IMR-90 (cell line): ENCODE results near the gene CCER1. TPM values are rescaled to one million over a fixed set of nuclear protein-coding genes. Genes with fewer than 3 reads are reported as not detected.

Experiments
- ATAC-seq: fragments of 200-7000 bp; cut with Tn5 transposase; 2 replicates; pipeline ENCODE4 v1.9.1; 2020; ENCODE audit warnings: low read depth, mild to moderate bottlenecking, moderate library complexity
- BruUV-seq: library from RNA; stranded (reverse); fragments of 400-500 nt; replicated peaks from 2 replicates; lab custom pipeline; 2021; lab: Mats Ljungman, UMichigan
- CTCF ChIA-PET: fragments of 300-600 bp; formaldehyde crosslinking; extraction: SDS; loops from one replicate; lab custom pipeline; 2021; ENCODE audit warnings: antibody characterized with exemption; lab: Yijun Ruan, JAX
- POLR2A ChIA-PET: fragments of 300-600 bp; sonication (Branson Sonifier 250); formaldehyde crosslinking; loops from one replicate; lab custom pipeline; 2022; ENCODE audit warnings: antibody characterized with exemption; ENCODE audit not compliant: unreplicated experiment; lab: Charles Lee
- DNase-seq: peaks from one replicate; pipeline ENCODE4 v3.0.0; 2013
- H2AFZ ChIP-seq: replicated peaks from 2 replicates; pipeline ENCODE3; 2013; ENCODE audit warnings: low read length, mild to moderate bottlenecking; ENCODE audit not compliant: poor library complexity
- H2AK5ac ChIP-seq: 2 replicates; pipeline ENCODE4 v1.6.1; 2013; ENCODE audit warnings: low read depth, low read length, inconsistent platforms
- H2AK9ac ChIP-seq: replicated peaks from 2 replicates; pipeline ENCODE3; 2013; ENCODE audit warnings: mild to moderate bottlenecking, low read depth, low read length, moderate library complexity; ENCODE audit not compliant: poor library complexity
- H2BK120ac ChIP-seq: 2 replicates; pipeline ENCODE4 v1.6.1; 2013; ENCODE audit warnings: low read depth, low read length, inconsistent platforms
- H2BK15ac ChIP-seq: 3 replicates; pipeline ENCODE4 v1.6.1; 2013; ENCODE audit warnings: low read depth, low read length, inconsistent platforms
- H2BK20ac ChIP-seq: 2 replicates; pipeline ENCODE4 v1.6.1; 2013; ENCODE audit warnings: low read depth, mild to moderate bottlenecking, inconsistent platforms, low read length, moderate library complexity
- H2BK5ac ChIP-seq: 2 replicates; pipeline ENCODE4 v1.6.1; 2013; ENCODE audit warnings: mild to moderate bottlenecking, low read depth, low read length, inconsistent platforms; ENCODE audit not compliant: poor library complexity, severe bottlenecking
- H3K14ac ChIP-seq: replicated peaks from 2 replicates; pipeline ENCODE4 v1.6.1; 2013; ENCODE audit warnings: low read depth, low read length, inconsistent platforms
- H3K18ac ChIP-seq: 2 replicates; pipeline ENCODE4 v1.6.1; 2013; ENCODE audit warnings: low read depth, low read length, control low read depth
- H3K23ac ChIP-seq: 2 replicates; pipeline ENCODE4 v1.6.1; 2013; ENCODE audit warnings: low read depth, low read length, inconsistent platforms
- H3K27ac ChIP-seq: 2 replicates; pipeline ENCODE4 v1.5.1; 2013; ENCODE audit warnings: mild to moderate bottlenecking, control low read depth, low read length; ENCODE audit not compliant: insufficient read depth
- H3K27me3 ChIP-seq: 2 replicates; pipeline ENCODE4 v1.6.1; 2013; ENCODE audit warnings: low read length; ENCODE audit not compliant: control insufficient read depth, insufficient read depth
- H3K36me3 ChIP-seq: 2 replicates; pipeline ENCODE4 v1.6.1; 2013; ENCODE audit warnings: low read length, mixed read lengths; ENCODE audit not compliant: control insufficient read depth, insufficient read depth
- H3K4ac ChIP-seq: 2 replicates; pipeline ENCODE4 v1.6.1; 2013; ENCODE audit warnings: low read depth, low read length, inconsistent platforms
- H3K4me1 ChIP-seq: 2 replicates; pipeline ENCODE4 v1.6.1; 2013; ENCODE audit warnings: low read length, mixed read lengths; ENCODE audit not compliant: control insufficient read depth, insufficient read depth
- H3K4me2 ChIP-seq: 2 replicates; pipeline ENCODE4 v1.6.1; 2013; ENCODE audit warnings: low read depth, mild to moderate bottlenecking, control low read depth, low read length, moderate library complexity
- H3K4me3 ChIP-seq: 2 replicates; pipeline ENCODE4 v1.5.1; 2013; ENCODE audit warnings: low read depth, mild to moderate bottlenecking, control low read depth, low read length, moderate library complexity; ENCODE audit not compliant: insufficient read depth
- H3K56ac ChIP-seq: 2 replicates; pipeline ENCODE4 v1.6.1; 2013; ENCODE audit warnings: low read length, inconsistent platforms; ENCODE audit not compliant: insufficient read depth; ENCODE audit errors: extremely low read depth
- H3K79me1 ChIP-seq, 2 experiments: 2 replicates each; pipeline ENCODE4 v1.6.1; 2013; ENCODE audit warnings: low read length in 2 of 2, inconsistent platforms in 1 of 2, low read depth in 1 of 2
- H3K9ac ChIP-seq: 2 replicates; pipeline ENCODE4 v1.6.1; 2013; ENCODE audit warnings: low read depth, low read length, control low read depth
- H3K9me1 ChIP-seq: 2 replicates; pipeline ENCODE4 v1.6.1; 2013; ENCODE audit warnings: low read length, inconsistent platforms; ENCODE audit not compliant: insufficient read depth
- H3K9me3 ChIP-seq: 2 replicates; pipeline ENCODE4 v1.6.1; 2013; ENCODE audit warnings: low read length; ENCODE audit not compliant: control insufficient read depth, insufficient read depth
- H4K20me1 ChIP-seq: 2 replicates; pipeline ENCODE4 v1.6.1; 2013; ENCODE audit warnings: low read length, inconsistent platforms; ENCODE audit not compliant: insufficient read depth
- H4K5ac ChIP-seq: 2 replicates; pipeline ENCODE4 v1.6.1; 2013; ENCODE audit warnings: mild to moderate bottlenecking, low read depth, low read length, control low read depth
- H4K8ac ChIP-seq, 2 experiments: 2 replicates each; pipeline ENCODE4 v1.6.1; 2013; ENCODE audit warnings: low read depth in 2 of 2, low read length in 2 of 2, control low read depth in 1 of 2, inconsistent platforms in 1 of 2
- H4K91ac ChIP-seq: 2 replicates; pipeline ENCODE4 v1.6.1; 2013; ENCODE audit warnings: low read depth, low read length, inconsistent platforms; ENCODE audit not compliant: insufficient read depth
- BHLHE40 ChIP-seq: fragments of 150-350 bp; IDR thresholded peaks from 2 replicates; pipeline ENCODE4 v1.6.1; 2016; ENCODE audit warnings: mild to moderate bottlenecking, low read depth, low read length
- CEBPB ChIP-seq: IDR thresholded peaks from 2 replicates; pipeline ENCODE4 v1.6.1; 2012; ENCODE audit warnings: low read depth, low read length, improper control_type of control experiment
- CHD1 ChIP-seq: IDR thresholded peaks from 2 replicates; pipeline ENCODE4 v1.6.1; 2012; ENCODE audit warnings: low read depth, low read length, improper control_type of control experiment
- CTCF ChIP-seq: conservative IDR thresholded peaks from 2 replicates; pipeline ENCODE4 v1.5.1; 2012; ENCODE audit warnings: mild to moderate bottlenecking, low read depth, low read length, improper control_type of control experiment
- FOS ChIP-seq: fragments of 150-350 bp; IDR thresholded peaks from 2 replicates; pipeline ENCODE4 v1.6.1; 2016; ENCODE audit warnings: low read depth, low read length
- MAFK ChIP-seq: IDR thresholded peaks from 2 replicates; pipeline ENCODE4 v1.6.1; 2012; ENCODE audit warnings: low read depth, low read length, improper control_type of control experiment
- NFE2L2 ChIP-seq: fragments of 150-350 bp; IDR thresholded peaks from 2 replicates; pipeline ENCODE4 v1.6.1; 2016; ENCODE audit warnings: low read depth, mild to moderate bottlenecking, low read length
- POLR2A ChIP-seq: IDR thresholded peaks from 2 replicates; pipeline ENCODE4 v1.6.1; 2012; ENCODE audit warnings: mild to moderate bottlenecking, low read depth, low read length
- RAD21 ChIP-seq: IDR thresholded peaks from 2 replicates; pipeline ENCODE4 v1.6.1; 2012; ENCODE audit warnings: low read length, improper control_type of control experiment
- RCOR1 ChIP-seq: IDR thresholded peaks from 2 replicates; pipeline ENCODE4 v1.6.1; 2012; ENCODE audit warnings: mild to moderate bottlenecking, low read length, improper control_type of control experiment; ENCODE audit not compliant: insufficient replicate concordance
- RFX5 ChIP-seq: IDR thresholded peaks from 2 replicates; pipeline ENCODE4 v1.8.0; 2012; ENCODE audit warnings: low read depth, mild to moderate bottlenecking, low read length, moderate library complexity
- USF2 ChIP-seq: fragments of 150-350 bp; IDR thresholded peaks from 2 replicates; pipeline ENCODE4 v1.6.1; 2017; ENCODE audit warnings: mild to moderate bottlenecking, antibody characterized with exemption, low read length, low read depth
- WGBS, 2 experiments: methylation state at CpG; one replicate each; pipeline versions ENCODE4 v1.1.5 to v1.1.7; 2013; ENCODE audit warnings: missing lambda C conversion rate in 2 of 2; ENCODE audit not compliant: insufficient read length in 1 of 2; ENCODE audit errors: extremely low coverage in 2 of 2; 5-methylcytosine and 5-hydroxymethylcytosine counted together
- dilution Hi-C: fragments of 300-500 bp; cut with HindIII; formaldehyde crosslinking; loops from one replicate; pipeline ENCODE4 v1.14.3; 2018; ENCODE audit warnings: low sequenced_read_pairs; ENCODE audit not compliant: unreplicated experiment
- in situ Hi-C: fragments of 300-500 bp; cut with MboI; formaldehyde crosslinking; loops from 3 replicates; pipeline ENCODE4 v1.14.3; 2019; ENCODE audit warnings: low sequenced_read_pairs, inconsistent platforms, mixed read lengths
- intact Hi-C: fragments of 100-400 bp; cut with micrococcal nuclease; formaldehyde crosslinking; loops from 2 replicates; pipeline ENCODE4 v1.10.0; 2022
- polyA plus RNA-seq, 3 experiments: library from polyadenylated mRNA; depleted of rRNA; stranded (reverse); fragments of >200 nt; gene quantifications; 2 replicates each; pipeline ENCODE4 v1.2.3, GENCODE V29; 2012; ENCODE audit warnings: low replicate concordance in 1 of 3
- total RNA-seq: library from RNA; depleted of rRNA; stranded (reverse); fragments of >200 nt; gene quantifications from 2 replicates; pipeline ENCODE4 v1.2.3, GENCODE V29; 2012
- TF ChIP-seq, protein P1 (sequence below): fragments of 150-350 bp; IDR thresholded peaks from 2 replicates; pipeline ENCODE4 v1.6.1; 2016; ENCODE audit warnings: low read depth, mild to moderate bottlenecking, low read length, moderate library complexity, borderline replicate concordance

Gene CCER1
- total and polyA plus RNA-seq, 2 of the 4 experiments (the other 2 are of a cell fraction), result not detected

- Histone ChIP-seq H2BK20ac (no peak overlapping the region), H3K4me1 (no peaks in the 10 kb centered on the region; the same call in 1 of the 2 replicates), H2AK9ac (no peak overlapping the region), H3K27ac (no peak overlapping the region), H2BK120ac (no peak overlapping the region), H2BK5ac (no peak overlapping the region), H4K5ac (no peak overlapping the region), H3K14ac (no peak overlapping the region), H4K91ac (no peak overlapping the region), H3K79me1 (no peaks in the 10 kb centered on the region), H4K8ac (no peak overlapping the region), H3K27me3 (no peaks in the 10 kb centered on the region), H2AFZ (no peak overlapping the region), H2AK5ac (no peak overlapping the region), H4K20me1 (no peaks in the 10 kb centered on the region), H3K23ac (no peak overlapping the region), H3K36me3 (no peaks in the 10 kb centered on the region), H3K9me3 (no peaks in the 10 kb centered on the region), H3K4me2 (no peak overlapping the region), H3K9ac (no peak overlapping the region), H2BK15ac (no peak overlapping the region), H3K4me3 (no peak overlapping the region), H3K9me1 (no peaks in the 10 kb centered on the region), H3K4ac (no peak overlapping the region), H3K56ac (no peak overlapping the region), H3K18ac (no peak overlapping the region)
- in situ Hi-C loops, result loop anchor here (25.0 kb wide), 1 partner anchor 1673 kb away; no protein-coding TSS in a partner anchor
- WGBS, 2 experiments, result no CpG with 5 or more reads among the region's 6 CpGs
- ChIA-PET POLR2A (no interaction called here), CTCF (no interaction called here)
- intact Hi-C loops, result no loop called here
- ATAC-seq (no peak), DNase-seq (no peak)
- dilution Hi-C loops, result no loop called here
- TF ChIP-seq CTCF (no peak), BHLHE40 (no peak), RFX5 (no peak), RCOR1 (no peak), MAFK (no peak), CEBPB (no peak), FOS (no peak), NFE2L2 (no peak), USF2 (no peak), CHD1 (no peak), RAD21 (no peak), POLR2A (no peak)
- TF ChIP-seq, protein P1, sequence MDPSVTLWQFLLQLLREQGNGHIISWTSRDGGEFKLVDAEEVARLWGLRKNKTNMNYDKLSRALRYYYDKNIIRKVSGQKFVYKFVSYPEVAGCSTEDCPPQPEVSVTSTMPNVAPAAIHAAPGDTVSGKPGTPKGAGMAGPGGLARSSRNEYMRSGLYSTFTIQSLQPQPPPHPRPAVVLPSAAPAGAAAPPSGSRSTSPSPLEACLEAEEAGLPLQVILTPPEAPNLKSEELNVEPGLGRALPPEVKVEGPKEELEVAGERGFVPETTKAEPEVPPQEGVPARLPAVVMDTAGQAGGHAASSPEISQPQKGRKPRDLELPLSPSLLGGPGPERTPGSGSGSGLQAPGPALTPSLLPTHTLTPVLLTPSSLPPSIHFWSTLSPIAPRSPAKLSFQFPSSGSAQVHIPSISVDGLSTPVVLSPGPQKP, result no peak
- BruUV-seq, result no TSS peak
Observed at GRCh38 chr12:90963946-90964345, 9.0 kb upstream of the CCER1 start.
